ENCODE data around the gene MEOX2.

Gene MEOX2

GRCh38 chr7:15607529-15608210 is 78.8 kb downstream of the MEOX2 start:
- DNase-seq = no peak

DNA sequence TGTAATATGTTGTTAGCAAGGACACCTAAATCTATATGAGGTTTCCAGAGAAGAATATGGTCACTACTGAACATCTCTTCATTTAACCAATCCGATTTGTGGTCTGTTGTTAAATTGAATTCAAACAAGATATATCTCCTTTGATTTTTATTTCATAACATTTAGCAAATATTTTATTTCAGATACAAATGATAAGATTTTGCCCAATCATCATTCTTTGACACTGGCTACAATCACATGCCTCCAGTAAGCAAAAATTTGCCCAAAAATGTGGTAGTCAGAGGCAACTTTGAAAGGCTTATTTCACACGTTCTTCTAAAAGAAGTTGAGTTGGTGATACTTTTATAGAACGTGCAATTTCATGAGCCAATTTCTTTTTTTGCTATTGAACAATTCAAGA is 79.9 kb downstream of the MEOX2 start:
- DNase-seq = no peak

DNA sequence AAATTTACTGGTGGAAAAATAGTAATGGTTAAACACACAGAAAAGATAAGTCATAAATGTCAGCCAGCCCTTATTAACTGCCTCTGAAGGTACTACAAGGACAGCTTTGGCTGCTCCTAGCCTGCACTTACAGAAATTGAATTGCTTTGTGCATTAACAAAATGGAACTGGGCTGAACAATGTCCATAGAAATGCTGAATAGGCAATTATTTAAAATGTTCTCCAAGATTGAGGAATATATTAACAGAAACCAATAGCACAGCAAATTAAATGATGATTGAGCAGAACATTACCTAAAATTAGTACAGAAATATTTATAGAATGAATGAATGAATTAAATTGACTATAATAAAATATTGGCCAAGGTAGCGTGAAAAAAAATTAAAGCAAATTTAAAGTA is 82.3 kb downstream of the MEOX2 start:
- no peak for DNase-seq

- DNase-seq = no peak
Observed at GRCh38 chr7:15603124-15603523, 83.4 kb downstream of the MEOX2 start.

DNA sequence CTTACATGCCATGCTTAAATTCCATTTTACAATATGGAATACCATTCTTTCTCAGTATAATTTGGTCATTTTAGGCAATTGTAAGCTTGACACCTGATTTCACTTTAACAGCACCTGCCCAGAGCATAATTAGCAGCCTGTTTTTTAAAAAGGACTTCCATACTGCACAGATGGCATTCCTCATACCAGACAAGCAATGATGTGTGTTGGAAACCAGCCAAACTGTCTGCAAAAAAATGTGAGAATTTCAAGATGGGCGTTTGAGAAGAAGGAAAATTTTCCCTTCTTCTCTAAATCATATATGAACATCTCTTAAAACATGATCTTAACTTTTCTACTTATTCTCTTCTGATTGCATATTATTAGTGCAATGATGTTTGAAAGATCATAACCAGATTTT is 84.2 kb downstream of the MEOX2 start:
- DNase-seq = no peak

DNA sequence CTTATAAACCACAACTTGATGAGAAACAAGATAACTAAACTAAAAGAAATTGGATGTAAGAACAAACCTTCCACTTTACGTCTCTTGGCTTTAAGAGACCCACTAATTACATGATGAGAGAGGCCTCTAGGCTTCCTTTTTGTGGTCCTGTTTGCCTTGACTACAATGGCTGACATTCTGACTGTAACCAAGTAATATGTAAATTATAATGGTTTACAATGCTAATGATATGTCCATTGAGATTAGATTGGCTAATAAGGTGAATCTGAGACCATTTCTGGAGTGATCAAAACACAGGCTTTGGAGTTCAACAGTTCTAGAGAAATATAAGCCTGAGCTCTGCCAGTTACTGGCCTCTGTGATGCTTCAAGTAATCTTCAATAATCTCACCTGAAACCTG is 85.3 kb downstream of the MEOX2 start:
- DNase-seq = no peak

DNA sequence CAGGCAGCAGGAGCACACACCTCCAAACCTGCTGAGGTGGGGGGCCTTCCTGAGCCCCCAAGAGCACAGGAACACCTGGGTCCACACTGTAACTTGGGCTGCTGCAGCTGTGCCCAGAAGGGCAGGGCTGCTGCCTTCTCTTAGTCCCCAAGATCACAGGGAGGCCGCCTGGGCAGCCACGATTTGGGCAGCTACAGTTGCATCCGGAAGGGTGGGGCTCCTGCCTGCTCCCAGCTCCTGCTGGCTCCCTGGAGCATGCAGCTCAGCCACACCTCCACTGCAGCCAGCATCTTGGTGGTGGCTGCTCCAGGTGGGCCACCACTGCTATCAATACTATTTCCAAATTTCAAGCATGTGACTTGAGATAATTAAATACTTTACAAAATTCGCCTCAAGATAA is 86.2 kb downstream of the MEOX2 start:
- DNase-seq = no peak

DNA sequence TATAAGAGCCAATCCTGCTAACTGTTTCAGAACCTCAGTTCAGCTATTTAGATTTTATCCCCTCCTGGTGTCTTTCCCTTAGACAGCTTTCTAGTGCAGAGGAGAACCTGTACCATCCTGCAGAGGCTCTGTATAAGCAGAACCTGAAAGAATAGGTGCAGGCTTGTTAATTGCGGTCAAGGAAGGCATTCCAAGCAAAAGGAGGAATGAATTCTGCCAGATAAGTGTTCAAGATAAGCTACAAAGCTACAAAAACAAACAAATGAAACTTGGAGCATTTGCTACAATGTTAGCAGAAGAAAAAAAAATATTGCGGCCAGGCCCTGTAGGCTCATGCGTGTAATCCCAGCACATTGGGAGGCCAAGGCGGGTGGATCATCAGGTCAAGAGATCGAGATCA is 92.0 kb downstream of the MEOX2 start:
- DNase-seq = no peak

GRCh38 chr7:15593382-15593781 is 93.1 kb downstream of the MEOX2 start:
- DNase-seq = no peak

DNA sequence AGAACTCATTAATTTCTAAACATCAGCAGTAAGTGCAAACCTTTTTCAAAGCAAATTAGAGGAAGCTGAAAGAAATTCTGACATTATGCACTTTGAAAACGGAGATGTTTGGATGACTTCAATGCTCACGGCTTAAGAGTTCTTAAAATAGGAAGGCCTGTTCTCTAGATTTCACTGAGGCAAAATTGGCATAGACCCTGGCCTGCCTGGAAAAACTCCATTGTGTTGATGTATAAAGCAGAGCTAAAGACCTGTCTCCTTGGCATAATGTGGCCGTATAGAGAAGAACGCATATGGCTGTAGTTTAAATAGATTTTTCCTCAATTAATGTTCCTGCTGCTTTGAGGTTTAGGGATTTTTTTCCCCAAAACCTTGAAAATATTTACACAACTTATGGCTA is 100.2 kb downstream of the MEOX2 start:
- no peak for DNase-seq

DNA sequence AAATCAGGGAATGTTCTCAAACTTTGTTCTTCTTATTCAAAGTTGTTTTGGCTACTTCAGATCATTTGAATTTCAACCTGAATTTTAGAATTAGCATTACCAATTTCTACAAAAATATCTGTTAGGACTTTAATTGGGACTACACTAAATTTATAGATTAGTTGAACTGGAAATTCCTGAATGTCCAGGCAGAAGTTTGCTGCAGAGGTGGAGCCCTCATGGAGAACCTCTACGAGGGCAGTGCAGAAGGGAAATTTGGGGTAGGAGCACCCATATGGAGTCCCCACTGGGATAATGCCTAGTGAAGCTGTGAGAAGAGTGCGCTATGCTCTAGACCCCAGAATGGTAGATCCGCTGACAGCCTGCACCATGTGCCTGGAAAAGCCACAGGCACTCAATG is 101.9 kb downstream of the MEOX2 start:
- no peak for DNase-seq

- DNase-seq = no peak
Observed at GRCh38 chr7:15582773-15583172, 103.7 kb downstream of the MEOX2 start.

GRCh38 chr7:15581352-15581951 is 105.0 kb downstream of the MEOX2 start:
- DNase-seq = no peak

DNA sequence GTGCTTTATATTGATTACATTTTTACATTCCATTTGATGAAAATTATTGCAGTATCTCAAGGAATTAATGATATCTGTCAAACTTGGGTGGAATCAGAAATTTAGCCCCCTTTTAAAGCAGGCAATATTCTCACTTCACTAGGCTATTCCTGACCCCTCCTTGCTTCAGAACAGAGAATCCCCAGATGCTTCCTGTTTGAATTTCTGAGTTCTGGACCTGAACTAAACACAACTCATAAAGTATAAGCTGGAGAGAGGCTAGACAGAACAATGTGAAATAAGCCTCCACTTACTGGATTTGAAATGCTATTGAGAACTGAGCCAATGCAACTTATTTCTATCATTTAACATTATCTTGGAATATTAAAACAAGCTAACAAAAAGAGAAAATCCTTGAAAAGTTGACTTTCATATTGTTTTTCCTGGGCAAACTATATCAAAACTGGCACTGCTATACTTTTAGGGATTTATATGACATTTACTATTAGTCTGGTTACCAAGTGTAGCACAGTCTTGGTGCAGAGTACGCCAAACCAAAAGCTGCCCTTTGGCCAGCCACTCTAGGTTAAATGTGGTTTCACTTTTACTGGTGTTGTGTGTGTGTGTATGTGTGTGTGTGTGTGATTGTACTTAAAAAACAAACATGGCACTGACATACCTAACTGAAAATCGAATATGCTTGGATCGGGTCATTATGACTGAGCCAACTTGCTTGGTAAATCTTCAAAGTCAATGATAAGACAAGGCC is 105.7 kb downstream of the MEOX2 start:
- no peak for DNase-seq

DNA sequence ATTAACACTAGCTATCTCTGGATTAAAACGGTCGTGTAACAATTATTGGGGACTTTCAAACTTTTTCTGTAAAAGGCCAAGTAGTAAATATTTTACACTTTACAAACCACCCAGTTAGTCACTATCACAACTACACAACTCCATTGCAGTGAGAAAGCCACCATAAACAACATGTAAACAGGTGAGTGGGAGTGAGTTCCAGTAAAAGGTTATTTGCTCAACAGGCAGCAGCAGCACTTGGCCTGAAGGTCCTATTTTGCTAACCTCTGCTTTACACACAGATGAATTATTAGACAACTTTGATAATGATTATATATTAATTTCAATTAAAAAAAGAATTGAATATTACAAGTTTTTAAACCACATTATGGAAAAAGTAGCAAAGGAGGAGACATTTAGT is 108.9 kb downstream of the MEOX2 start:
- no peak for DNase-seq

- DNase-seq = no peak
Observed at GRCh38 chr7:15571301-15571878, 115.1 kb downstream of the MEOX2 start.

- no peak for DNase-seq
Observed at GRCh38 chr7:15567652-15568051, 118.8 kb downstream of the MEOX2 start.

- no peak for DNase-seq
Observed at GRCh38 chr7:15567036-15567435, 119.4 kb downstream of the MEOX2 start.

DNA sequence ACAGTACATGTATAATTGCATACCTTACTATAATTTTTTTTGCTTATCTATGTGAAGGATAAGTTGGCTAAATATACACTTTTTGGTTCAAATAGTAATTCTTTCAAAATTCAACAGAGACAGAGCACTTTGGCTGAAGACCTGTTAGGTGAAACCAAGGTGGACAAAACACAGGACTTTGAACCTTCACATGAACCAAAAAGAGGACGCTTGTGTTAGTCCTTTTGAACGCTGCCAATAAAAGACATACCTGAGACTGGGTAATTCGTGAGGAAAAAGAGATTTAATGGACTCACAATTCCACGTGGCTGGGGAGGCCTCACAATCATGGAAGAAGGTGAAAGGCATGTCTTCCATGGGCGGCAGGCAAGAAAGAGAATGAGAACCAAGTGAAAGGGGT is 120.0 kb downstream of the MEOX2 start:
- DNase-seq = no peak

- no peak for DNase-seq
Observed at GRCh38 chr7:15561835-15562234, 124.6 kb downstream of the MEOX2 start, which contains the start of gene AGMO. TSS of gene AGMO (minus strand) at chr7:15562015.

Measured in activated naive CD4-positive, alpha-beta T cell treated with Interleukin-2 at 50 U/mL for 16 hours (primary cell).